GM18499 (cell line): Measurements from ENCODE around the gene MGP.

ENCODE experiments used
- ATAC-seq: cut with Tn5 transposase; IDR thresholded peaks from one replicate; pipeline ENCODE4 v1.9.1; 2021; ENCODE audit warnings: moderate number of reproducible peaks; ENCODE audit not compliant: insufficient read depth, unreplicated experiment

Gene MGP

GRCh38 chr12:14871247-14871646, 14.4 kb downstream of the MGP start:
- ATAC-seq, result no peak

GRCh38 chr12:14868916-14869506, 16.6 kb downstream of the MGP start:
- ATAC-seq, result no peak

DNA sequence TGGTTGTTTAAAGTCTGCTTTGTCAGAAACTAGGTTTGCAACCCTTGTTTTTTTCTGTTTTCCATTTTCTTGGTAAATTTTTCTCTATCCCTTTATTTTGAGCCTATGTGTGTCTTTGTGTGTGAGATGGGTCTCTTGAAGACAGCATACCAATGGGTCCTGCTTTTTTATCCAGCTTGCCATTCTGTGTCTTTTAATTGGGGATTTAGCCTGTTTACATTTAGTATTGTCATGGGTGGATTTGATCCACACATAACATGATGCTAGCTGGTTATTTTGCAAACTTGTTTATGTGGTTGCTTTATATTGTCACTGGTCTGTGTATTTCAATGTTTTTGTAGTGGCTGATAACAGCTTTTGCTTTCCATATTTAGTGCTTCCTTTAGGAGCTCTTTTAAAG, 25.2 kb downstream of the MGP start:
- ATAC-seq, result no peak

- ATAC-seq, result no peak
These were observed 27.1 kb downstream of the MGP start for GRCh38 chr12:14858513-14858912.

DNA sequence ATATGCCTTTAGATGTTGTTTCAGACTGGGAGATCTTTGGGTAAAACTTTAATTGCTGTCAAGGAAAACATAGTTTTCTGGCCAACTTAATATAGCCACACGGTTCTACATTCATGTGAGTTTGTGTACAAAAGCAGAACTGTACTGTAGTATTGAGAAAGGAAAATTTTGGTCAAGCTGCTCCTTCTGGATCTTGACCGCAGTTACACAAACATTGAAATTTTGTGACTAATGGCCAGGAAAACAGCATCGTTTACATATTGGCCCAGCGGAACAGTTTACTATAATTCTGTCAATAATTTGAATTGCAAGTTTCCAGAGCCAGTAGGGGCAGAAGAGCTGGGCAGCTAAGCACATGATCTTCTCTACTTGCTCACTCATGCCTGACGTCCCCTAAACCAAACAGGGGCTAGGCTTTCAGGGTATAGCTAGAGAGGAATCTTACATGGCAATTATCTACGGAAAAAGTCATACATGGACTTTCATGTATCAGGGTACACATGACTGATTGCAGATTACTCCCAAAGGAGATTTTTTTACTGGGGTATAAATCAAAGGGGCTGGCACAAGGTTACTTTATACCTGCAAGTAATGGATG, 31.0 kb downstream of the MGP start:
- ATAC-seq, result no peak

GRCh38 chr12:14853961-14854360, 31.7 kb downstream of the MGP start:
- ATAC-seq, result no peak

GRCh38 chr12:14852880-14853279, 32.8 kb downstream of the MGP start:
- no peak for ATAC-seq

DNA sequence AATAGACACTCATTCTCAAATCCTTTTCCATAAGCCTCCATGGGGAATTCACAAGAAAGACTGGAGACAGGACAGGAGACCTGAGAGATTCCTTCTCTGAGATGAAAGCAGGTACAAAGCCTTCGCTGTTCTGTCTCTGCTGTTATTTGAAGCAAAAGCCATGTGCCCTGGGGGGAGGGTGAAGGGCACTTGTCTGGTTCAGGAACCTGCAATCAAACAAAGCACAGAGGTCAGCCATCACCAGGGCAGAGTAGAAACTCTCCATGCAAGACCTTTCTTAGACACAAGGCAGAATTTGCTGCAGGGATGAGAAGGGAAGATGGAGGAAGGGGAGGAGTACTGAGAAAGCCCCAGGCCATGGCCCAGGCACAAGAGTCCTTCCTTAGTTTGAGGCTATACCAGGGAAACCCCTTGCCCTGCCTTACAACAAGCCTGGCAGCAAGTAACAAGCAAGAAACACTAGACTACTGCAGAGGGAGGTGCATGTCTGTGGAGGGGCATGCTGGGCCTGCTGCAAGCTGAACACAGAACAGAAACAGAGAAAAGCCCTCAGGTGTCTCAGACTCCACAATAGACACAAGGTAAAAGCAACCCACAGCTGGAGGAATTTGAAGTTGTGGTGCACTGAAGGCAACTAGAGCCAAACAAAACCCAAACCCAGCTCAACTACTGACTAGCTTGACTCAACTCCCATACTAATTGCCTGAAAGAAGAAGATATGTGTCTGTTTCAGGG, 34.6 kb downstream of the MGP start:
- no peak for ATAC-seq

DNA sequence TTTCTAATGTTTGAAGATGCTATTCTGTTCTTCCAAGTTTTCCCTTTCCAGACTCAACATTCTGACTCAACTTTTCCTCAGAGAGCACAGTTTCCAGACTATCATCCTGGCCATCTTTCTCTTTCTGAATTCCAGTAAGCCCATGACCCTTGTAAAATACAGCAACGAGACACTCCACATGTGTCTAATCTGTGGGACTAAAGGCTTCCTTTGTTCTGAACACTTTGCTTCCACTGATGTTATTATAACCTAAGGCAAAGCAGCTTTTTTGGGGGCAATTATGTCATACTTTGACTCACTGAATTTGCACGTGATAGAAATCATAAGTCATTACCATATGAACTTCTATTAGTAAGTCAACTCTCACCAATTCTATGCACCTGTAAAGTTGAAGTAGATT, 36.0 kb downstream of the MGP start:
- ATAC-seq, result no peak

- no peak for ATAC-seq
These were observed 38.6 kb downstream of the MGP start for GRCh38 chr12:14846876-14847580.

- no peak for ATAC-seq
These were observed 39.5 kb downstream of the MGP start for GRCh38 chr12:14846042-14846587.

- no peak for ATAC-seq
These were observed 40.3 kb downstream of the MGP start for GRCh38 chr12:14845350-14845750.

GRCh38 chr12:14844401-14844800, 41.3 kb downstream of the MGP start:
- no peak for ATAC-seq

DNA sequence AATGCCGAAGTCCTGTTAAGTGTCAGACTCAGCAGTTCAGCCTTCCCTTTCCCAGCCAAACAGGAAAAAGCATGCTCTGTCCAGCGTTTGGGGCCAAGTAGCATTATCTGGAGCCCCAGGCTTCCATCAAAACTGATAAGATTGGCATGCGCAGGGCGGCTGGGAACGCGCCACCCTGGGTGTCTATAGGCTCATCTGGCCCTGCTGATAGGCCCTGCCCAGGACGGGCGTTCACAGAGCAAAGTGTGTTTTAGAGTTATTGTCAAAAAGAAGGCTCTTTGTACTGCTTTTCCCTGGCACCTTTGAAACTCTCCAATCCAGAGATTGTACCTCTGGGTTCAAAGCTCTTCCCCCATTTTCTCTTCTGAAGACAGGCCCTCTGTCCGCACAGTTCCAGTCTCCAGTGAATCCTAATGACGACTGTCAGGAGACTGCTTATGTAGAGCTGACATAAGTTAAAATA, 42.2 kb downstream of the MGP start, which contains the start of gene ART4:
TSS of gene ART4 (minus strand) at position 102 of the 463 bp plus-strand sequence. CDS start 413 bp downstream, outside the sequence.
- no peak for ATAC-seq

GRCh38 chr12:14842315-14842714, 43.3 kb downstream of the MGP start:
- ATAC-seq, result no peak

DNA sequence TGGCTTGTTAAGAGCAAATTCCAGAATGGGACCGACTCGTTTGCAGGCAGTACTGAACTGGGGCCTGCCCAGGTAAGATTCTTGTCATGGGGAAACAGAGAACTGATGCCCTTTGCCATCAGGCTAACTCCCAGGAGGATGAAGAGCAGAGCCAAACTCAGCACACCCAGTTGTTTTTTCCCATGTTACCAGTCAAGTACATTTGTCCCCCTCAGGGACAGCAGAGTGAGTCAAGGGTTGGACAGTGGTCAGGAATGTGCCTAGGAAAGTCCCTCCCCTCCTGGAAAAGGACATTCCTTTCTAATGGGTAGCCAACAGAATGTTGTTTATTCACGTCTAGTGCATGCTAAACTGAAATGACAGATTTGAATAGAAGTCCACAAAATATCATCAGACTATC, 43.9 kb downstream of the MGP start:
- no peak for ATAC-seq

DNA sequence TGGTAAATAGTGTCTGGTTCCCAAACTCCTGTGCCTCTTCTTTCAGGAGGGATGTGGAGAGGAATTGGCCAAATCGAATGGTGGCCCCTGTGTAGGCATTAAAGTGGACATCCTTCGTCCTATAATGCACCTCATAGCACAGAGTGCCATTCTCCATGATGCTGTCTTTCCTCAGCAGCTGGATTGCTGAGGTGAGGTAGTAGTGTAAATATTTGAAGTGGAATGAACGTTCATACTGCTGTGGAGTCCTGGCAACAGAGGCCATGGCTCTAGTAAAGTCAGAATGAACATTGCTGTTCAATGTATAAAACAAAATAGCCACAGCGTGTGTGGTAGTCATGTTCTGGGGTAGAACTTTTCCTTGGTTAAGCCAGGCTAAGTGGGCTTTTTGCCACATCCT, 45.0 kb downstream of the MGP start:
- no peak for ATAC-seq

- ATAC-seq, result no peak
These were observed 46.4 kb downstream of the MGP start for GRCh38 chr12:14839262-14839661.

DNA sequence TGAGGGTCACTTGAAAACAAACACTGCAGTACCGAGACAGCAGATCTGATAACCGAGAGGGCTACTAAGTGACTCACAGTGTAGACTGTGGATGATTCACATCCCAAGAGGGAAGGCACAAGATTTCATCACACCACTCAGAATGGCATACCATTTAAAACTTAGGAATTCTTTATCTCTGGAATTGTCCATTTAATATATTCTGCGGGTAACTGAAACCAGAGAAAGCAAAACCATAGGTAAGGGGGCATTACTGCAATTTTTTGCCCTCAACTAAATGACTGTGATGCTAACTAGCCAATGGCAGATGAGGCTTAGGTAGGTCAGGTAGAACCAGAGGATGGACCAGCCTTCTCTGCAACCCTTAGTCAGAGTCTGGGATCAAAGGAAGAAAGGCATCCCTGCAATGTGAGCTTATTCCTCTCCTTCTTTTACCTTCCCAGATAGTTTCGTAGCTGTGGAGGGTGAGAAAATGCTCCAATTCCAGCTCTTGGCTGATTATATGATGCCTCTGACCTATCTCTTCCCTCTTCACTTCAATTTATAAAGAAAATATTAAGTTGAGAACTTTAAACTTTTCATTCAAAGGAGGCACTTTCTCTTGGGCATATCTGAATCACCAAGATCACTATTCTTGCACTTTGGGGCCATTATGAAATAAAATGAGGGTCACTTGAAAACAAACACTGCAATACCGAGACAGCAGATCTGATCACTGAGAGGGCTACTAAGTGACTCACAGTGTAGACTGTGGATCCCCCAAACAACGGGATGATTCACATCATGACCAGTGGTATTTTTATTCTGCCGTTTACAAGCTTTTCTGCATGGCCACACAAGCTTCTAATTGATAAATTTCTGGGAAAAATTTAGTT, 49.1 kb downstream of the MGP start:
- ATAC-seq, result no peak

GRCh38 chr12:14834509-14834908, 51.1 kb downstream of the MGP start:
- ATAC-seq, result no peak
